Activated CD8-positive, alpha-beta memory T cell treated with anti-CD3 and anti-CD28 coated beads, Interleukin-2, amount 50 U/mL, for 1 hour (primary cell): ENCODE measurements around the gene BBS10.
"Not testable (repeated sequence)": the region's sequence is repeated elsewhere in the genome, so short reads cannot be mapped to it uniquely, and the experiment has no call there.

Experiments
- DNase-seq: peaks from one replicate; pipeline ENCODE4 v3.0.0-alpha.2; 2020; ENCODE audit errors: extremely low read depth

The BBS10 gene

DNA sequence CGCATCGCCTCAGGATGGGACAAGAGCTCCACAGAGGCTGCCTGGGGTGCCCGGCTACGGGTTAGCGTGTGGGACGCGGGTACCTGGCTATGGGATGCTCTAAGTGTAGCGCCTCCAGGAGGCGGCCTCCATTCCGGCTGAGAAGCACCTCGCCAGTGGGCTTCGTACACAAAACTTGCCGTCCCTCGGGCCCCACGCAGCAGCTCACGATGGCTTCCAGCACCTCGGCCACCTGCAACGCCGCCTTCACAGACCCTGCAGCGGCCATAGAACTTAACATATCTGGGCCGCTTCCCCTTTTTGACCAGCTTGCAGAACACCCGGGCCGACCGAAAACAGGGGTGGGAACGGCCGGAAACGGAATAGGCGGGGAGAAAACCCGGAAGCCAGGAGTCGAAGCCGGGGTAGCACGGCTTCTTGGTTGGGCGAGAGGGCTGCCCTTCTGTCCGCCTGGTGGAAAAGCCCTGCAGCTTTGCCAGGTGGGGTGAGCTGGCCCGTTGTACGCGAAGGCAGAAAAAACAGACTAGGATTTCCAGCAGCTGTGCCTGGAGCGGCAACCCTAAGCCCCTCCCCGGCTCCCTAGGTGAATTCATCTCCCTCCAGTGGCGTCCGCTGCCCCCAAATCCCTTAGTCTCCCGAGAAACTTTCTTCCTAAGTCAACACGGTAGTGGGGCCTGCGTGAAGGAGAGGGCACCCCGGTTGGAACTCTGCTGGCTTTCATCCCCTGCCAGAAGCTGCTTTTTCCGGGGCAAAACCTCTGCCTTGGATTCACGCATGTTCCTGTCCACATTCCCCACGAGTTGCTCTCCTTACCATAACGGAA lies at the start of gene BBS10:
Gene BBS10 (minus strand): TSS at position 337 of the 823 bp plus-strand sequence. CDS start 57 bp downstream, at position 280.
- peak; percentile 56 for DNase-seq

DNA sequence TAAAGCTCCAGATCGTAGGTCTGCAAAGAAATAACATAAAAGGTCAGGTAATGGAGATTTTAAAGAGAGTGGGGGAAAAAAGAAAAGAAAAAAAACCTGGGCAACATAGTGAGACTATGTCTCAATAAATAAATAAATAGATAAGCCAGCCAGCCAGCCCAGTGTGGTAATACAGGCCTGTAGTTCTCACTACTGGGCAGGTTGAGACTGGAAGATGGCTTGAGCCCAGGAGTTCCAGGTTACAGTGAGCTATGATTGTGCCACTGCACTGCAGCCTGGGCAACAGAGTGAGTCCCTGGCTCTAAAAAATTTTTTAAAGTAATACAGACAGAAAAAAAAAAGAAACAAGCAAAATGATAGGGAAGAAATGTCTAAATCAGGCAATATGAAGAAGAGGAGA lies 43.2 kb upstream of the BBS10 start:
- no peak for DNase-seq

DNA sequence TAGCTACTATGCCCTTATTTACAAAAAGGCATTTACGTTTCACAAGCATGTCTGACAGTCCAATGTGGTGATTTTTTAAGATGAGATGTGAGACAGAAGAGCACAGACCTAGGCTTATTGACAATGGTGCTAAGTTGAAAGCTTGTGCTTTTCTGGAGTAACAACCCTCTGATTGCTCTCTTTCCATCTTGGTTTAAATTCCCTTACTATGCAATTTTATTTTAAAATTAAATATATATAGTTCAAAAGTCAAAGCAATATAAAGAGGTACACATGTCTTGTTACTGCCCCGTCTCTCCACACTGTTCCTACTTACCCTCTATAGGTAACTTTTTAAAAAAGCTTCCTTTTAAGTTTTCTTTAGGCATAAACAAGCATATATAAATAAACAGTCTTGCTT lies 39.4 kb upstream of the BBS10 start:
- no peak for DNase-seq

DNA sequence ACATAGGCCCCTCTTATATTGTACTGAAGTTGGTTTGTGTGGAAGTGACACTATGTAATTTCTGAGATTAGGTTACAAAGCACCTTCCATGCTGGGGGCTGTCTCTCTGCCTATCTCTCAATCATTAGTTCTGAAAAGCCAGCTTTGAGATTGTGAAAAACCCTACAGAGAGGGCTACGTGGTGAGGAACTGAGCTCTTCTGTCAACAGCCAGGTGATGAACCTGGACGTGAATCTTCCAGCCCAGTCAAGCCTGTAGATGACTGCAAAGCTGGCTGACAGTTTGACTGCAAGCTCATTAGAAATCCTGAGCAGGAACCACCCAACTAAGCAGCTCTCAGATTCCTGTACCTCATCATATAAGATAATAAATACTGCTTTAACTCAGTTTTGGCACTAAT lies 36.3 kb upstream of the BBS10 start:
- no peak for DNase-seq

DNA sequence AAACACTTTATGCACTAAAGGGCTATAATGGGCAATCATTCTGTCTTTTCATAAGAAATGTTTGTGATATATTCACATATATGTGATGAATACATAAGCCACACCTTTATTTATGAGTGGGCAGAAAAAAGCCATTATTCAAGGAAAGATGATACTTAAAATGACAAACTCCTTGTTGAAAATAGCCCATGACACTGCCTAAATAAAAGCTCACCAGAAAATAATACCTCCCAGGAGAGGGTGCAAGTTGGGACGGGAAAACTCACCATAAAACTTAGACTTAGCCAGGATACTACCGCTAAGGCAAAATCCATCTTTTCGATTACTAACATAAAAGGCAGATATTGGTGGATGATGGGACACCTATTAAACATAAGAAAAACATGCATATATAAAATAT lies 35.8 kb upstream of the BBS10 start:
- no peak for DNase-seq

DNA sequence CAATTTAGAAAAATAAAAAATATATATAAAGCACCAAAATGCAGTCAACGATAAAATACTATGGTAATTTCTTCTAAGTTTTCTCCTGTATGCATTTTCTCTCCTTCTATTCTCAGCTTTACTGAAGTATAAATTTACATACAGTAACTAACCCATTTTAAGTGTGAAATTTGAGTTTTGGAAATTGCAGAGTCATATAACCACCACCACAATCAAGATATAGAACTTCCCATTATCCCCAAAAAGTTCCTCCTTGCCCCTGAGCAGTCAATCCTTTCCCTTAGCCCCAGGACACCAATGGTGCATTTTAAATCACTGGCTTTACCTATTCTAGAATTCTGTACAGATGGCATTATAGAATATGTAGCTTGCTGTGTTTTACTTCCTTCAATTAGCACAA lies 31.0 kb upstream of the BBS10 start:
- no peak for DNase-seq

DNA sequence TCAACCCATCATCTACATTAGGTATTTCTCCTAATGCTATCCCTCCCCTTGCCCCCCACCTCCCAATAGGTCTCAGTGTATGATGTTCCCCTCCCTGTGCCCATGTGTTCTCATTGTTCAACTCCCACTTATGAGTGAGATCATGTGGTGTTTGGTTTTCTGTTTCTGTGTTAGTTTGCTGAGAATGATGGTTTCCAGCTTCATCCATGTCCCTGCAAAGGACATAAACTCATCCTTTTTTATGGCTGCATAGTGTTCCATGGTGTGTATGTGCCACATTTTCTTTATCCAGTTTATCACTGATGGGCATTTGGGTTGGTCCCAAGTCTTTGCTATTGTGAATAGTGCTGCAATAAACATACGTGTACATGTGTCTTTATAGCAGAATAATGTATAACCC lies 28.7 kb upstream of the BBS10 start:
- DNase-seq, result not testable (repeated sequence)

DNA sequence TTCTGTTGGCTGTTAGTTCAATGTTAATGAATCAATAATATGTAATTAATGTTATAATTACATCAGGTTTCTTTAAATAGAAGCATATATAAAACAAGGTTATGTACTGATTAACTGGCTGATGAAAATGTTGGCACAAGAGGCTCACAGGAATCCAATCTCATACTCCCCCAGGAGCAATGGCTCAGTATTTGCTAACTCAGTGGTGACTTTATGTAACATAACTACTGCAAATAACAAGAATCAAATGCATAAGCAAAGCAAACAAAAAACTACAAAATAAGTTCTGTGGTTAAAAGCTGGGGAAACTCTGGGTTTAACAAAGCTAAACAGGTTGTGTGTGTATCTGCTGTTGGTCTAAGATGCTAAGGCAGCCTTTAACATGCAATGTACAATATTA lies 27.7 kb upstream of the BBS10 start:
- no peak for DNase-seq

DNA sequence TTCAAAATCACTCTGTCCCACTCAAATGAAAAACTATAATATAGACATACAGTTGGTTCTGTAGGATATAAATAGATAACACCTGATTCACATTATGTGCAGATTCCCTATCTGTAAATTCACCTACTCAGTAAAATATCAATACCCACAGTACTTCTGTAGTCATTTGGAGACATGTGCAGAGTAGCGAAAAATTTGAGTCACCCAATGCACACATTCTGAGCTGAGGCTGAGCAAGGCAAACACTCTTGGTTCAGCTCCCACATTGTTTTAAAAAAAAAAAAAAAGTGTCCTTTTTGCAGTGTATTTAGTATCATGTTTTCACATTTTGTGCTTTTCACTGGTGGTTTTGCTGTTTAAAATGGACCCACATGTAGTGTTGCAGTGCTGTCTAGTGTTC lies 27.3 kb upstream of the BBS10 start:
- DNase-seq, result no peak

DNA sequence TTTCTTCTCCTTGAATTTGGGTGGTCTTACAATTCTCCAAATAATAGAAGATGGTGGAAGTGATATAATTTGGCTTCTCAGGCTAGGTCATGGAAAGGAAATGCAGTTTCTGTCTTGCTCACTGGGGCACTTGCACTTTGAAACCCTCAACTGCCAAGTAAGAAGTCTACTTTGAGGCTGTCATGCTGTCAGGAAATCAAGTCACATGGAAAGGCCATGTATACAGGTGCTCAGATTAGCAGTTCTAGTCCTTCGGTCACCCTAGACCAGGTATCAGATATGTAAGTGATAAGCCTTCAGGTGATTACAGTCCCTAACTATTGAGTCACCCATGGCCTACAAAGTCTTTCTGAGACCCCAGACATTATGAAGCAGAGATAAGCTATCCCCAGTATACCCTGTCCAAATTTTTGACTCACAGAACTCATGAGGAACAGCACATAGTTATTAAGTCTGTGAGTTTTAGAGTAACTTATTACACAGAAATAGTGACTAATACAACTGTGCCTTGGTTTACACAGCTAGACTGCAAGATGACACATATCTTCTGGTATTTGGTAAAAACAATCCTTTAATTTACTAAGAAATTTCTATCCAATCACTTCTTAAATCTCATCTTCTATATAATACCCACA lies 26.3 kb upstream of the BBS10 start:
- DNase-seq, result no peak

DNA sequence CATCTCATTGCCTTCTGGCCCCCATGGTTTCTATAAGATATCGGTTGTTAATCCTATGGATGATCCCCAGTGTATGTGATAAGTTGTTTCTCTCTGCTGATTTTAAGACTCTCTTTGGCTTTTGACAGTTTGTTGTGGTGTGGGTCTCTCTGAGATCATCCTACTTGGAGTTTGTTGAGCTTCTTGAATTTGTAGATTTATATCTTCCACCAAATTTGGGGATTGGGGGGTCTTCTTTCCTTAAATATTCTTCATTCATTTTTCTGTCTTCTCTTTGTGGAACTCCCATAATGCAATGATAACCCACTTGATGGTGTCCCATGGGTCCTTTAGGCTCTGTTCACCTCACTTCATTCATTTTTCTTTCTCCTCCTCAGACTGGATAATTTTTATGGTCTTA lies 20.0 kb upstream of the BBS10 start:
- no peak for DNase-seq

DNA sequence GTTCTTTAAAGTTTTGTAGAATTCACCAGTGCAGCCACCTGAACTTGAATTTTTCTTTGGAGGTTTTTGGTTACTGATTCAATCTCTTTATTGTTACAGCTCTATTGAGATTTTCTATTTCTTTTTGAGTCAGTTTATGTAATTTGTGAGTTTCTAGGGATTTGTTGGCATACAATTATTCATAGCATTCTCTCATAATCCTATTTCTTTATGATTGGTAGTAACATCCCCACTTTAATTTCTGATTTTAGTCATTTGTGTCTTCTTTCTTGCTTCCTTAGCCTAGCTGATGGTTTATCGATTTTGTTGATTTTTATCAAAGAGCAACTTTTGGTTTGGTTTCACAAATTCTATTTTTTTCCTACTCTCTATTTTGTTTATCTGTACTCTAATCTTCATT lies 17.9 kb upstream of the BBS10 start:
- no peak for DNase-seq

DNA sequence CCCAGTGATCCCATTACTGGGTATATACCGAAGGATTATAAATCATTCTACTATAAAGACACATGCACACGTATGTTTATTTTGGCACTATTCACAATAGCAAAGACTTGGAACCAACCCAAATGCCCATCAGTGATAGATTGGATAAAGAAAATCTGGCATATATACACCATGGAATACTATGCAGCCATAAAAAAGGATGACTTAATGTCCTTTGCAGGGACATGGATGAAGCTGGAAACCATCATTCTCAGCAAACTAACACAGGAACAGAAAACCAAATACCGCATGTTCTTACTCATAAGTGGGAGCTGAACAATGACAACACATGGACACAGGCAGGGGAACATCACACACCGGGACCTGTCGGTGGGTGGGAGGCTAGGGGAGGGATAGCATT lies 15.9 kb upstream of the BBS10 start:
- not testable (repeated sequence) for DNase-seq

DNA sequence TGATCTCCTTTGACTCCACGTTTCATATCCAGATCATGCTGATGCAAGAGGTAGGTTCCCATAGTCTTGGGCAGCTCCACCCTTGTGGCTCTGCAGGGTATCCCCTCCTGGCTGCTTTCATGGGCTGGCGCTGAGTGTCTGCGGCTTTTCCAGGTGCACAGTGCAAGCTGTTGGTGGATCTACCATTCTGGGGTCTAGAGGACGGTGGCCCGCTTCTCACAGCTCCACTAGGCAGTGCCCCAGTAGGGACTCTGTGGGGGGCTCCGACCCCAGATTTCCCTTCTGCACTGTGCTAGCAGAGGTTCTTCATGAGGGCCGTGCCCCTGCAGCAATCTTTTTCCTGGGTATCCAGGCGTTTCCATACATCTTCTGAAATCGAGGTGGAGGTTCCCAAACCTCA lies 12.1 kb upstream of the BBS10 start:
- no peak for DNase-seq

DNA sequence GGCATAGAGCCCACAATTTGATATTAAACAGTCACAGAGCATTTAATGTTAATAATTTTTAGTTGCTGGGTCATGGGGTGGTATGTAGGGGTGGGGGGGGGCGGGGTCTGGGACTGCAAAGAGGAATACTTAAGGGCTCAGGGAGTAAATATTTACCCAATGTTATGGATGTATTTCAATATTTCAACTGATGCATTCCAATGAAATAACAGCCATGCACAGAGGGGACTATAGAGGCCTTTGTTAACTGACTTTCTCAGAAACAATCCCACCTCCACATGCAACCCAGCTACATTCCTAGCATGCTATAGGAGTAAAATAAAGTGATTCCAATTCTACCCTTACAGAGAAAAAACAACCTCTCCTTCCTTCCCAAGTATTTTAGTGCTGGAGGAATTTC lies 7.9 kb upstream of the BBS10 start:
- no peak for DNase-seq

DNA sequence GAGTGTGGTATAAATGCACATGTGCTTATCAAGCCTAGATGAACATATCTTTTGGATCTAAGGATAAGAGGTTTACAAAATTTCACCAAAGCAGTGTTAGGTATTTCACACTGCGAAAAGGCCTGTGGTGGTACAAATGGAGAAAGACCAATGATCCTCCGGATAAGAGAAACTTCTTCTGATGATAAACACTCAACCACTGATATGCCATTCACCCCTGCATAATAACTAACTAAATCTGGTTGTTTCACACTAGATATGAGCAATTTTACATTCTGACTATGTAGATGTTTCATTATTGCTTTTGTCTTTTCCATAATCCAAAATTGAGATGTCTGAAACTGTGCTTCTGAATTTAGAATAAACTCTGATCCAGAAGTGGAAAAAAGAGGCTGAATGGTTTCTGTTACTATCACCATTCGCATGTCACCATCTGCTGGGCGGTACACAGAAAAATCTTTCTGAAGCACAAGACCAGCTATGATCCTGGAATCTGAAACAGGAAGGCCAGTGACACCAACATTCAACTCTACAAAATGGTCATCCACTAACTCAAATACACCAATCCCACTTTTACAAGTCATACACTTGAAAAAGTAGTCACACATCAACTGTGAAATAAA lies 1.3 kb downstream of the BBS10 start:
- no peak for DNase-seq

DNA sequence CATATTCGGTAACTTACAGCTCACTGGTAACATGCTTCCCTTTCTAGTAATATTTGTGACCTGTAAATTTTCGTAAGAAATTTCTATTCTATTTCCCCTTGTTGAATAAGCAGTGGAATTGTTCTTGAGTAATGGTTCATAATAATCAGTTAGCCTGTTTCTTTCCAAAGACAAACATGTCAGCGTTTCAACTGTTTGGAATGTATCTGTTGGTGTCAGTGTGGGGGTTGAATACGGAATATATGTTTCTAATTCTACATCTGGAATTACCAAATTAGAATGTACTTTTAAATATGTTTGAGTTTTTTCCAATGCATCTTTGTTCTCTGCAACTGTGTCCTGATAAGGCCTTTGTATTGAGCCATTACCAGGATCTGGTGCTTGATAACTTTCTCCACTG lies 2.0 kb downstream of the BBS10 start:
- no peak for DNase-seq

DNA sequence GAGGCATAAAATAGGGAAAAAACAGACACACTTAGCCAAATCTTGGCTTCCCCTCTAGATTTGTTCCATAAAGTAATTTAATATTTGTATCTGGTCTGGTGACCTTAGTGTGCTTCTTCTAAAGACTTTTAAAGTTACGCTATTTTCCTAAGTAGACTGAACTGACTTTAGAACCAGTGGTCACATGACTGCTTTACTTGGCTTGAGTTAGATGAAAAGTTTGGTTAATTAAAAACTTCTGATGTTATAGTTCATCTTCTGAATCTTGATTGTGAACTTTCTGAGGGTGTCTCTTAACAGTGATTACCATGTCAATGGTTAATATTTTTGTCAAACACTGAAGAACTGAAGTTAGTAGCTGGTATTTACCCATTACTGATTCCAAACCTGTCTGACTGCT lies 2.6 kb downstream of the BBS10 start:
- DNase-seq, result no peak

DNA sequence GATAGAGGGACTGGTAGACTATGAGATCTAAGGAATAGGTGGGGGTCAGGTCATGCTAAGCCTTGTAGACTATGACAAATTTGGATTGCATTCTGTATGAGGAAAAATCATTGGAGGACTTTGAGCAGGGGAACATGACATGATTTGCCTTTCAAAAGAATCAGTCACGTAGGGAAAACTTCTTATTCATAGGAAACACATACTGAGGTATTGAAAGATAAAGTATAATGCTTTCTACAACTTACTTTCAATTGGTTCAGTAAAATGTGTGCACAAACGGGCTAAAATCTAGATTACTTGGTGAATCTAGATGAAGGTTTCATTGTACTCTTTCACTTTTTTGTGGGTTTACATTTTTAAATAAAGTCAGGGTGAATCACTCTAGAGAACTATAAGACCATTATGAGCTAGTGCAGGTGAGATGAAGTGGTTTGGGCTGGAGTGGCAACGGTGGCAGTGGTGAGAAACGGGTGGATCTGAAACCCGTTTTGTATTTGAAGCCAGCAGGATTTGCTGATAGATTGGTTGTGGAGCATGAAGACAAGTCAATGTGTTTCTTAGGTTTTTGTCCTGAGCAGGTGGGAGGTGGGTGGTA lies 6.7 kb downstream of the BBS10 start:
- DNase-seq, result no peak

DNA sequence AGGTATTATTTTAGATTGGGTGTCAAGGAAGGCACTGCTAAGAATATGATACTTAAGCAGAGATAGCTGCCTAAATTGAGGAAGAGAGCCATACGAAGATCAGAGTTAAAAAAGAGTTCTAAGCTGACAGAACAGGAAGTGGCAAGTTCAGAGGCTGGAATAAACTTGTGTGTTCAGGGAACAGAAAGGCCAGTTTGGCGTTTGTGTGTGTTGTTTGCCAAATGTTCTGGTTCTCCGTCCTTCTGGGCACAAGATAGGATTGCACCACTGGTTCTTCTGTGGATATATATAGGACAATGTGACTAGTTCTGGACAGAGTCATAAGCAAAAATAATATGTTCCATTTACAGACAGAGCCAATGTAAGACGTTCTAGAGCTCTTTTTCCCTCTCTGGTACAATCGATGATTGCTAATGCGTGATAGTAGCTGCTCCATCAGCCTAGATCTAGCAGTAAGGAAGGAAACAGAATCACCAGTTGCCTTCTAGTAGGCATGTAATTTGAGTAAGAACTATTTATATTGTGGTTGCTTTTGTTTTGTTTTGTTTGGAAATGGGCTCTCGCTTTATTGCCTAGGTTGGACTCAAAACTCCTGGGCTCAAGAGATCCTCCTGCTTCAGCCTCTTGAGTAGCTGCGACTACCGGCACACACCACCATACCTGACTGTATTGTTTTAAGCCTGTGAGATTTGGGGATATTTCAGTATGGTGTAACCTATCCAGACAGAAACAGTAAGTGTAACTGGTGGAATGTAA lies 7.4 kb downstream of the BBS10 start:
- DNase-seq, result no peak

DNA sequence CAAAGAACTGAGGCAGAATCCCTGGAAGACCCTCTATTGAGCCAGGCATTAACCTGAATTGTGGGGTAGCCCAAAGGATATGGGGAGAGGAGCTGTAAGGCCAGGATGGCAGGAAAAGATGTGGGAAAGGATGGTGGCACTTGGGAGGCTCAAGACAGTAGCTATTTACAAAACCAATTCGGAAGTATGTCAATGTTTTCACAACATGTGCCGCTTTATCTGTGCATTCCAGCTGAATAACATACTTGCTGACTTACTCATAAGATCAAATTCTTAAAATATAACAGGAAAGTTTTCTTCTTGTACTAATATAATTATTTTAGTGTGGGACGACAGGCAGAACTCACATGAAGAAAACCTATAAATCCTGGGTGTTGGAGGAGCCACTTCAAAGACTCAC lies 10.6 kb downstream of the BBS10 start:
- DNase-seq, result no peak

DNA sequence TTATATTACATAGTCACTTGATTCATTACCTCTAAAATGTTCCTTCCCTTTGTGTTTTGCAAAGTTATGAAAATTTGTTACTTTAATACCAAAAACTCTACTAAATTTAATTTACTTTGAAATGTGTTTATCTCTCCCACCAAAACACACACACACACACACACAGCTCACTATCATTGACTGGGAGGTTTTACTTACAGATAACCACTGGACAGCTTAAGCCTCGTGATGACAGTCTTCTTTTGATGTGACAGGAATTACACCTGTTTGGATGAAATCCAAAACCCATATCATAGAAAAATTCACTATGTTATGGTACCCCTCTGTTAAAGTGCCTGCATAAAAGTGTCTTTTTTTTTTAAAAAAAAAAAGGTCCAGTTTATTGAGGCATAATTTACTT lies 15.6 kb downstream of the BBS10 start:
- DNase-seq, result no peak
